Daoy (cell line): Measurements from ENCODE around the gene FHL1. TPM values are rescaled to one million over a fixed set of nuclear protein-coding genes. Genes with fewer than 3 reads are reported as not detected.
"Not testable (repeated sequence)": the region's sequence is repeated elsewhere in the genome, so short reads cannot be mapped to it uniquely, and the experiment has no call there.

ENCODE experiments used
- DNase-seq: peaks from one replicate; pipeline ENCODE4 v3.0.0-alpha.2; 2015; ENCODE audit warnings: low read depth
- total RNA-seq: library from RNA; depleted of rRNA; stranded (reverse); fragments of >200 nt; shearing (Covaris generic); gene quantifications from 2 replicates; pipeline ENCODE4 v1.2.3, GENCODE V29; 2014

FHL1 gene
- total RNA-seq, 1 experiment from 2014 or later, result 27.1 TPM

- DNase-seq, result peak; percentile 40
Measured at GRCh38 chrX:136209016-136209738, 61.8 kb downstream of the FHL1 start.

GRCh38 chrX:136209751-136210150, 62.4 kb downstream of the FHL1 start:
- no peak for DNase-seq

GRCh38 chrX:136210243-136210642, 62.9 kb downstream of the FHL1 start:
- DNase-seq, result no peak

DNA sequence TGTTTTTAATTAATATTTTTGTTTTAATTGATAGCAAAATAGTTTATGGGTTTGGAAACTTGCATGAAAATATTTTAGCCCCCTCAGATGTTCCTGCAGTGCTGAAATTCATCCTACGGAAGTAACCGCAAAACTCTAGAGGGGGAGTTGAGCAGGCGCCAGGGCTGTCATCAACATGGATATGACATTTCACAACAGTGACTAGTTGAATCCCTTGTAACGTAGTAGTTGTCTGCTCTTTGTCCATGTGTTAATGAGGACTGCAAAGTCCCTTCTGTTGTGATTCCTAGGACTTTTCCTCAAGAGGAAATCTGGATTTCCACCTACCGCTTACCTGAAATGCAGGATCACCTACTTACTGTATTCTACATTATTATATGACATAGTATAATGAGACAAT, 63.5 kb downstream of the FHL1 start:
- DNase-seq, result no peak

DNA sequence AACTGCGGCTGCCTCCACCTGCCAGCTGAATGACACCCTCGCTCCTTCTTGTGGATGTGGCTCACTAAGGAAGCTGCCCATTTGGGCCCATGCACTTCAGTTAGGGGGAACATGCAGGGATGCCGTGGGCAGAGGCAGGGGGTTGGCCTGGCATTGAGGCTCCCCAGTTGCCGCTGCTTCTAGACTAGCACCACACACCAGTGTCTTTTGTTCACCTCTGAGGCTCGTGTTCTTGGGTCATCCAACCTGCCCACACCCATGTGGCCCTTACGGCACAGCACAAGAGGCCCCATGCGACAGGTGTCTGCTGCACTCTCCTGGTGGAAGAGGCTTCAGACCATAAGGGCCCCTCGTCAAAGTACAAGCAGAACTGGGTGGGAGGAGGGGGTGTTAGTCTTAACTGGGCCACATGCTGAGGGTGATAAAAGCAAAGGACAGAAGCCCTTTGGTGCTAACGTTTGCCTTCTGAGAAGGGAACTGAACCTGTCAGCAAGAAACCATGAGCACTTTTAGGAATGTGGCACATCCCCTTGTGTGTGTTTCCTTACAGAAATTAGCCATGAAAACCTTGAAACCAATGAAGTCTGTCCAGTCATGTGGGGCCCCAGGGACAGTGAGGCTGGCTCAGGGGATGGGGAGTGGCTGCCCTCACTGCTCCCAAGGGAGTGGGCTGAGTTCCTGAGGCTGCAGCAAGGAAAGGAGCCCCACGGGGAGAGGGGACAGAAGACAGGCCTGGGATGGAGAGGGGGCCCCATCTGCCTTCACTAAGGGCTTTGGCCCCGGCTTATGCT, 64.6 kb downstream of the FHL1 start:
- no peak for DNase-seq

DNA sequence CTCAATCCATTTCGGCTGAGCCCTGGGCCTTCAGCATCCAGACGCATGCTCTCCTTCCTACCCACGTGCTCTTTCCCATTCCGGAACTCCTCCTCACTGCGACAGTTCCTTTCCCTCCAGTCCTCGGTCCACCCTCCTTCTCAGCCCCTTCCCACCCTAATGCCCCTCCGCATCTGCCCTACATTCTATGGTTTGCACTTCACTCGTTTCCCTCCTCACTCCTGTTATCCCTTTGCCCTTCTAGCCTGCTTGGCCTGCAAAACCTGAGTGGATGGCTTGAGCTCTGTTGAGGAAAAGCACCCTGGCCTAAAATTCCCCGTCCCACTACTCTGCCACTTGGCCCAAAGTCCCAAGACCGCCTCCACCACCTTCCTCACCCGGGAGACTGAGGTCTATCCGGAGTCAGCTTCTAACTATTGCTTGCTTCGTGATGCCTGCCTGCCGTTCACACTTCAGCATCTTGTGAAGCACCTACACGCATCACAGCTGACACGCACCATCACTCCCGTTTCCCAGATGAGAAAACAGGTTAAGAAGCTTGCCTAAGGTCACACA, 65.3 kb downstream of the FHL1 start:
- DNase-seq, result no peak

DNA sequence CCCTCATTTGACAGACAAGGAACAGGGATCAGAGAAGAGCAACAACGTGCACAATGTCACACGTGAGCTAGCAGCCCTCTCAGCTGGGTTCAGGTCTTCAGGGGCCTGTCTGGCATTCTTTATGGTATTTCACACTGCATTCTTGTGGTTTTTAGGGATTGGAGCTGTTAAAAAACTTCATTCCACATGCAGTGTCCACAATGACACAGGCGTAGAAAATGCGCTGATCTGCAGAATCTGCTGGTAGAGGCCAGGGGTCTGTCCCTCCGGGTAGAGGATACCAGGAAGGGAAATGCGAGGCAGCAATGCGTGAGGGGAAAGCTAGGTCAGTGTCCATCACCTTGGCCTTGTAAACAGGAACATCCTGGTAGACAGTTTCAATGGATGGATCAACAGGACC, 67.2 kb downstream of the FHL1 start:
- peak; percentile 70 for DNase-seq

- no peak for DNase-seq
Measured at GRCh38 chrX:136215559-136215958, 68.2 kb downstream of the FHL1 start.

DNA sequence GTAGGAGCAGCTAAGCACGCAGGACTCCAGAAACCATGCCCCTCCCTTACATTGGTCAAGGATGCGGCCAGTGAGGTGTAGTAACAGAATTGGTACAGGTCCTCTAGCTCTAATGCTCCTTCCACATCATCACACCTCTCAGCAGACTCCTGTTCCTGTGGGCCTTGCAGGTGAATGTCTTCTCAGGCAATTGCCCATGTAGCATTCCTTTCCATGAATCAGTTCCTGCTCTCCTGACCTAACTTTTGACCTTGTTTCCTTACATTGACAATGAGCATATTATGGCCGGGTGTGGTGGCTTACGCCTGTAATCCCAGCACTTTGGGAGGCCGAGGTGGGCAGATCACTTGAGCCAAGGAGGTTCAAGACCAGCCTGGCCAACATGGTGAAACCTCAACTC, 72.6 kb downstream of the FHL1 start:
- no peak for DNase-seq

- DNase-seq, result no peak
Measured at GRCh38 chrX:136220540-136220939, 73.2 kb downstream of the FHL1 start.

- no peak for DNase-seq
Measured at GRCh38 chrX:136220951-136221350, 73.6 kb downstream of the FHL1 start.

DNA sequence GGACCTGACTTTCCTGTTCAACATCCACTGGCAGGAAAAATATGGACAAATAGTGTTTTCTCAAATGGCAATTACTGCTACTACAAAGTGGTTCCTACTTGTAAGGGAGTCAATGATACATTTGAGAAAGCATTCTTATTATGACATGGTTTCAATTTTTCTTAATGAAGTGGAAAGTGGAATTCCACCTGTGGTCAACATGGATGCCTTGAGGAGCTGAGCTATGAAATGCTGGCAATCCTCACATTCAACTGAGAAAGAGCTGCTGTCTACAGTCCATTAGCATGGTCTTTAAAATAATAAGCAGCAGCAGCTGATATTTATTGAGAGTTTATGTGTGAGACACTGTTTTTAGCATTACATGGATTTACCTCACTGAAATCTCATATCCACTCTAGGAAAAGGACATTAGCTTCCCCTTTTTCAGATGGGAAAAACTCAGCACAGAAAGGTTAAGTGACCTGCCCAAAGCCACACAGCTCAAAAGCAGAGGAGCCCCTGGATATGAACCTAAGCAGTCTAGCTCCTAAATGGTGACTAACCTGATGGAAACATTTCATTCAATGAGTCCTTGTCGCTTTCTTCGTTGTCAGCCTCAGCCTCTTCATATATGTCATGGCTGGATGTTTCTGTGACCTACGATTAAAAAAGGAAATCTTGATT, 74.6 kb downstream of the FHL1 start:
- DNase-seq, result no peak

- no peak for DNase-seq
Measured at GRCh38 chrX:136227074-136227473, 79.7 kb downstream of the FHL1 start.

DNA sequence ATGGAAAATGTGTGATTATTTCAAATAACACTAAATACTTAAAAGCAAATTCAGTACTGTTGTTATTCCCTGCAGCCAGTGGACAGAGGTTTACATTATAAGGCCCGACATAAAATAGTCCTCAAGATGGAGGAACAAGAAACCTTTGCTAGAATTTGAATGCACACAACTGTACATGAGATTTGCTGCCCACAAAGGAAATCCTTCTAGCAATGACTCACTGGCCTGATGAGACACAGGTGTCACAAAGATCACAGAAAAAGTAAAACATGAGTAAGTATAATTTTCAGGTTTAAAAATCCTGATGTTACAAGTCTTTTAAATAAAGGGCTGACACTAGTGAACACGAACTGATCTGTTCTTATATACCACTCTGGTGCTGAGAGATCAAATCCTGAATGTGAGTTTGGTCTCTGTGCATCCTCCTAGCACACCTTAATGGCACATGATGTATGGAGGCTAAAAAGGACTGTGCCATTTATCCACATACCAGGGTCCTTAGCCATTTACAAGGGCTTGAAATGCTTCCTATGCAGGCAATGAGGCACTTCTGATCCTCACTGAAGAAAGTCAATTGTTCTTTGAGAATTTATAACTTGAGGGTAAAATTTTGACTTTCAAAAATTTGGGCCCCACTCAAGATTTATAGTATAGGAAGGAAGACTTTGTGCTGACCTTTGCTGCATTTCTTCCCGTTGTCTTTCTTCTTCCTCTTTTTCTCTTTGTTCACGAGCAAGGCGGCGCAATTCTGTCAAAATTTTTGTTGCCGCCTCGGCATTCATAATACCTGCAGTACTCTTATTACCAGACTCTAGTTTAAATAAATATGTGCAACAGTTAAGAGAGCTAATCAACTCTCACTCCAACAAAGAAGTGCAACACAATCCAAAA, 80.9 kb downstream of the FHL1 start:
- peak; percentile 15 for DNase-seq

- DNase-seq, result no peak
Measured at GRCh38 chrX:136228839-136229207, 81.5 kb downstream of the FHL1 start.

- DNase-seq, result no peak
Measured at GRCh38 chrX:136237074-136237473, 89.7 kb downstream of the FHL1 start.

- not testable (repeated sequence) for DNase-seq
Measured at GRCh38 chrX:136237849-136238248, 90.5 kb downstream of the FHL1 start.

DNA sequence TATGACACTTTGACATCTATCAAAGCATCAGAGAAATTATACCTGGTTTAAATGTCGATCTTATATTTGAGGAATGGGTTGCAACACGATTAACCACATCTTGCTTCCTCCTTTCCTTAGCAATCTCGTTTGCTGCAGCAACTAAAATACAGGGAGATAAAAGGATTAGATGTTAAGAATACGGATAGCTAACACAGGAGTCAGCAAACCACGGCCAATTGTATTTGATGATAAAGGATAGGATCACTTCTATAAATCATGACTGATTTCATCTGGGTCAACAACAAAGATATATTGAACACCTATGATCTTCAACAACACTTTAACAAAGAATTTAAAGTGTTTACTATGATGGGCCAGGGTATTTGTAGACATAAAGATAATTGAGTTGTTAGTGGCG, 98.9 kb downstream of the FHL1 start:
- DNase-seq, result no peak

DNA sequence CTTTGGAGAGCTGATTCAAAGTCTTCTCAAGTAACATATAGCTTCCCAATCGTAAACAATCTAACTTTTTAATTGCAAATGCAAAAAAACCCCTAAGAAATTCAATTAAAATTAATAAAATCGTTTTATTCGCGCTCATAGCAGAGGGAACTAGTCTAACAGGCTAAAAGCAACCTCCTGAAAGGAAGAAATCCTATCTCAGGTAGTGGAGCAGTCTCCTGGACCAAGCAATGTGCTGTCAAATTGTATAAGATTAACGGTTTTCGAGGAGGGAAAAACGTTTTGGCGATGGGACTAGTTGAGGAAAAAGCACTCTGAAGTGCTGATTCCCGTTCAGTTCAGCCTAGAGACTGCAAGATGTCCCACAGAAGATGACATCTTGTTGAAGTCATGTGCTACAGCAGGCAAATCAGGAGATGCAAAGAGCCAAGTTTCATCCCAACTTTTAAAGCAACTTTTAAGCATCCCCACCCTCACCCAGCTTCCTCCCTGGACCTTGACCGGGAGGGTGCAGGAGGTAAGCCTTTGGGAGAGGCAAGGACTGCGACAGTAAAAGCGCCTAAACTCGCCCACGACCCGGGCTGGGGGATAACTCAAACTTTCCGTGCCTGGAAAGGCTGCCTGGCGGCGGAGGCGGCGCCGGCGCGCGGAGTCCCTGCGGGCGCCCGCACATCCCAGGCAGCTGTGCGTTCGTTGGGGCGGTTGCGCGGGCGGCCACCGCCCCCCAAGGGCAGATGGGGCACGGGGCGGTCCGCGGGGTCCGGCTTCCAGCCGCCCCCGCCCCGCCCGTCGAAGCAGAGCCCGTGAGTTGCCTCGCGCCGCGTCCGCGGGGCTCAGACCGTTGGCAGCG, 103.1 kb downstream of the FHL1 start:
- DNase-seq, result no peak
